SW480 (cell line): ENCODE measurements around the gene SLC9A5.
A peak's percentile ranks its signal among the peaks of the same experiment; 100 is the strongest.

Experiments
- DNase-seq: peaks from one replicate; pipeline ENCODE4 v3.0.0-alpha.2; 2016; ENCODE audit warnings: low spot score

The SLC9A5 gene

GRCh38 chr16:67256701-67257230 lies 8.0 kb downstream of the SLC9A5 start:
- no peak for DNase-seq

- no peak for DNase-seq
These were observed 8.8 kb downstream of the SLC9A5 start for GRCh38 chr16:67257486-67258160.

GRCh38 chr16:67258161-67258835 lies 9.5 kb downstream of the SLC9A5 start:
- no peak for DNase-seq

GRCh38 chr16:67259705-67260104 lies 10.9 kb downstream of the SLC9A5 start:
- DNase-seq: no peak

GRCh38 chr16:67260426-67261063 lies 11.8 kb downstream of the SLC9A5 start:
- DNase-seq: peak; percentile 59

- DNase-seq: no peak
These were observed 14.4 kb downstream of the SLC9A5 start for GRCh38 chr16:67263201-67263600.

GRCh38 chr16:67264277-67264676 lies 15.5 kb downstream of the SLC9A5 start:
- no peak for DNase-seq

- DNase-seq: no peak
These were observed 16.1 kb downstream of the SLC9A5 start for GRCh38 chr16:67264866-67265265.

GRCh38 chr16:67265834-67266233 lies 17.1 kb downstream of the SLC9A5 start:
- DNase-seq: no peak

GRCh38 chr16:67268136-67268579 lies 19.4 kb downstream of the SLC9A5 start:
- DNase-seq: peak; percentile 40

- no peak for DNase-seq
These were observed 21.0 kb downstream of the SLC9A5 start for GRCh38 chr16:67269766-67270165.

- DNase-seq: no peak
These were observed 22.2 kb downstream of the SLC9A5 start for GRCh38 chr16:67270931-67271338.

GRCh38 chr16:67271446-67271845 lies 22.7 kb downstream of the SLC9A5 start:
- no peak for DNase-seq

GRCh38 chr16:67275321-67275720 lies 26.5 kb downstream of the SLC9A5 start:
- no peak for DNase-seq

GRCh38 chr16:67277294-67277998 lies 28.7 kb downstream of the SLC9A5 start:
- DNase-seq: peak; percentile 94

GRCh38 chr16:67277999-67278772 lies 29.4 kb downstream of the SLC9A5 start:
- DNase-seq: no peak

- DNase-seq: no peak
These were observed 30.1 kb downstream of the SLC9A5 start for GRCh38 chr16:67278773-67279295.

GRCh38 chr16:67279296-67280089 lies 30.7 kb downstream of the SLC9A5 start, which contains the start of gene PLEKHG4:
PLEKHG4 (plus strand) TSS chr16:67279532; CDS start chr16:67280045, 513 bp downstream.
- peak; percentile 76 for DNase-seq

GRCh38 chr16:67280090-67281015 lies 31.6 kb downstream of the SLC9A5 start:
- DNase-seq: no peak
